HG03342 (cell line): ENCODE measurements around the gene PPIL4.
"Not testable (repeated sequence)": the region's sequence is repeated elsewhere in the genome, so short reads cannot be mapped to it uniquely, and the experiment has no call there.

Experiments used
- ATAC-seq: cut with Tn5 transposase; IDR thresholded peaks from one replicate; pipeline ENCODE4 v1.9.1; 2021; ENCODE audit warnings: mild to moderate bottlenecking, moderate library complexity; ENCODE audit not compliant: unreplicated experiment

The PPIL4 gene

GRCh38 chr6:149462712-149463111 lies 83.1 kb downstream of the PPIL4 start:
- ATAC-seq = not testable (repeated sequence)

- ATAC-seq = no peak
Measured at GRCh38 chr6:149461670-149462069, 84.2 kb downstream of the PPIL4 start.

GRCh38 chr6:149460249-149460648 lies 85.6 kb downstream of the PPIL4 start:
- not testable (repeated sequence) for ATAC-seq

- no peak for ATAC-seq
Measured at GRCh38 chr6:149459761-149460160, 86.1 kb downstream of the PPIL4 start.

- ATAC-seq = no peak
Measured at GRCh38 chr6:149458806-149459205, 87.0 kb downstream of the PPIL4 start.

GRCh38 chr6:149458196-149458595 lies 87.6 kb downstream of the PPIL4 start:
- ATAC-seq = no peak

- no peak for ATAC-seq
Measured at GRCh38 chr6:149457316-149457884, 88.4 kb downstream of the PPIL4 start.

GRCh38 chr6:149456311-149457021 lies 89.4 kb downstream of the PPIL4 start:
- no peak for ATAC-seq

GRCh38 chr6:149455031-149455732 lies 90.7 kb downstream of the PPIL4 start:
- no peak for ATAC-seq
